Amygdala (tissue), 56 donors: ENCODE data around the gene NXPH2.

ENCODE experiments used
- DNase-seq, 56 donors: peaks; one replicate each; lab custom pipeline; 2025; lab: John Stamatoyannopoulos, UW

The NXPH2 gene

DNA sequence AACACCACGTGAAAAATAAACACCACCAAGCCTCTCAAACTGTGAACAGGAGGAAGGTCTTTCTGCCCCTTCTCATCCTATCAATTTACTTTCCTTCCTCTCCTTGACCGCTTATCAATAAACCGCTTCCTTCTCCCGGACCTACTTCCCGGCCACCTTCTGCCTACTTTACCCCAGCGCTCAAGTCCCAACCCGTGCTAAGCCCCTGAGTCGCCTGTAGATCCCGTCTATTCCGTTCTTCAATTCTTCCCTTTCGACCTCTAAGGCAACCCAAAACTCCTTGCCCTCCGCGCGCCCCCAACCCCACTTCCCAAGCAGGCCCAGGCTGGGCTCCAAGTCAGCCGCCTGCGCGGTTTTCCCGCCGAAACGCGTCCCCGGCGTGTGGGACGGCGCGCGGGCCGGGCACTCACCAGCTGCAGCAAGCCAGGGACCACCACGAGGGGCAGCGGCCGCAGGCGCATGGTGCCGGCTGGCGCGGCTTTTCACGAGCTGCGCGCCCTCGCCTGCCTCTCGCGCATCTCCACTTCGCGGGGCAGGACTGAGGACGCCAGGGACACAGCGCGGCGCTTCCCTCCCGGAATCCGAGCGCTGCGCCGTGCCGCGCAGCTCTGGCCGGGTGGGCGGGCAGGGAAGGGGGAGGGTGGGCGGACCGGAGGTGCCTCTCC, at the start of gene NXPH2:
TSS of gene NXPH2 (minus strand) at position 610 of the 665 bp plus-strand sequence. CDS start at position 461, 149 bp downstream.
- DNase-seq = peak in 3 of 56 donors; percentile 2 to 11 (median 2)

DNA sequence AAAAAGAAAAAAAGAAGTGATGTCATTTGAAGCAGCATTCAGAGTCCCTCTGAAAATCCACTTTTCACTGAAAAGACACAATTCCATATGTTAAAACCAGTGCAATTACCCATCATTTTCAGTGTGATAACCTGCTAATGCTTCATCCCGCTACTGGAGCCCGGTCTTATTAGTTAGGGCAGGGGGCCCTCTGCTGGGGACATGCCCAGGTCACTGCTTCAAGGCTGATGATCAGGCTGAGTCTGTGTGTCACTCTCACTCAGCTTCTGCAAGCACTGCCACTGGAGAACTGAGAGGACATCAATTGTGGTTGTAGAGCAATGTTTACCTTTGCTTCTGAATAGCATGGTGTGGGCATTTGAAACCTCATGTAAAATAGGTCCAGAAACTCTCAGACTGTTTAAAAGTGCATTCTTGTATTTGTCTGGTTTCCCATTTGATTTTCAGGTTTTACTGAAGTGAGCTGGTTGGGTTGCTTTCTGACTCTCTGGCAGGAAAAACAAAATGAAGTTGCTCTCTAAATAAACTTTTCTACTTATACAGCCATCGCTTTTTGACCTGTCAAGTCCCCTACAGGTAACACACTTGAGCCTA, 49.2 kb upstream of the NXPH2 start:
- peak in 17 of 56 donors; percentile 1 to 54 (median 9) for DNase-seq

DNA sequence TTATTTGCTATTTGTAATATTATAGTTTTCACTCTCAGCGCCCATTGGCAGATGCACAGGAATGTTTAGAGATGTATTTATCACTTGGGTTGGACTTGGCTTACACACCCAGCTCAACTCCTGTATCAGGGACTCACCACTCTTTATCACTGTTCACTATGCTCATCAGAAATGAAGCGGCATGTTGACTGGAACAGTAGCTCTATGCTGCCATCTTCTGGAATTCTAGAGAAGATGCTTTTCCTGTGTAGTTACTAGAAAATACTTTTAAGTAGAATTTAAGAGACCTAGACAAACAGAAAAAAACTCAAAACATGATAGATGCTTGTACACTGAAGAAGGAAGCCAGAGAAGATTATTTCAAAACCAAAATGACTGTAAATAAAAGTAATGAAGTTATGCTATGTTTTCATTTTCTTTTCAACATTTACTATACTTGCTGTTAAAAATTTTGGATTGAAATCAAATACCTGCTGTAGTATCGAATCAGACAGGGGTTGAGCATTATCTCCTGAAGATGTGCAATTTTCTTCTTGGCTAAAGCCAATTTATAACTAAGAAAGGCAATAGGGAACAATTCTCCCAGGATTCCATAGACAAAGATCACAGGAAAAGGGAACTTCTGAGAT, 47.4 kb upstream of the NXPH2 start:
- DNase-seq = peak in 10 of 56 donors; percentile 1 to 28 (median 6)

DNA sequence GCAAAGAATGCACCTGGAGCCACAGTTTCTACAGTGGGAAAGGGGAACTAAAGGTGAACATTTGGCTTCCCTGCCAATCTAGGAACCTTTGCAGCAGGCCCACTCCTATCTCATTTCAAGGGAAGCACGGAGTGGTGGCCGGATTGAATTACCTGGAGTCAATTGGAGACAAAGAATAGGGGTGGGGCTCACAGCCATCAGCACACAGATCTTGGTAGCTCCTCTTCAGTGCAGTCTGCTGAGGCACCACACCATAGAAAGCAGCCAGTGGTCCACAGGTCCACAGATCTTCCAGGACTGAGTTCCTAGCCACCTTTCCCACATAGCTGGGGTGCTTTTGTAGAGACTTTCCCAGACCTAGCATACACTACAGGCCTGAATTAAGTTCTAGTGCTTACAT, 43.5 kb upstream of the NXPH2 start:
- DNase-seq = no peak

DNA sequence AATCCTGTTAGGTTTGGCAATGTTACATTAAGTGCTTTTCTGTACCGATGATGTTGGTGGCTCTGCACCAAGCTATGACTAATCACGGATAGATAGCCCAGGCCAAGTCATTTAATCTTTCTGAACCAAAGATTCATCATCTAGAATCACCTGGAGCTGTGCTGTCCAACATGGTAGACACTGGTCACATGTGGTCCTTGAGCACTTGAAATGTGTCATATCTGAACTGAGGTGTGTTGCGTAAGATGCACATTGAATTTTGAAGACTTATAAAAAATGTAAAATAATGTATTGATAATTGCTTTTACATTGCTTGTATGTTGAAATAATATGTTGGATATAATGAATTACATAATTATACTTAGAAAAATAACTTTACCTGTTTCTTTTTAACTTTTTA, 39.8 kb upstream of the NXPH2 start:
- no peak for DNase-seq

DNA sequence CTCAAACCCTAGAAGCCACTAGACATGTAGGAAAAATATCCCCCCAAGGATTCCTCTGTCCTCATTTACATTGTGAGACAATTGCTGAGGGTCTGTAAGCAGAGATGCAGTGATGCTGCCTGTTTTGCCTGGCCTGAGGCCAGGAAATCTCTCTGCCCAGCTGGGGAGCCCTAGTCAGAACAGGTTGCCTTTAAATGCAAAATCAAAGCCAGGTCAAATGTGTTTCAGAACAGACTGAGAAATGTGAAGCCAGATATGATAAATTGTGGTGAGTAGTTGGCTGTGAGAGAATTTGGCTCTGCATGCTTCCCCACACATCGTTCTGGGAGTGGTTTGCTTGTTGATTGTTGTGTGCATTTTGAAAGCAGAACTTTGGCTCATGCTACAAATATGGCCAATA, 38.4 kb upstream of the NXPH2 start:
- DNase-seq = no peak

DNA sequence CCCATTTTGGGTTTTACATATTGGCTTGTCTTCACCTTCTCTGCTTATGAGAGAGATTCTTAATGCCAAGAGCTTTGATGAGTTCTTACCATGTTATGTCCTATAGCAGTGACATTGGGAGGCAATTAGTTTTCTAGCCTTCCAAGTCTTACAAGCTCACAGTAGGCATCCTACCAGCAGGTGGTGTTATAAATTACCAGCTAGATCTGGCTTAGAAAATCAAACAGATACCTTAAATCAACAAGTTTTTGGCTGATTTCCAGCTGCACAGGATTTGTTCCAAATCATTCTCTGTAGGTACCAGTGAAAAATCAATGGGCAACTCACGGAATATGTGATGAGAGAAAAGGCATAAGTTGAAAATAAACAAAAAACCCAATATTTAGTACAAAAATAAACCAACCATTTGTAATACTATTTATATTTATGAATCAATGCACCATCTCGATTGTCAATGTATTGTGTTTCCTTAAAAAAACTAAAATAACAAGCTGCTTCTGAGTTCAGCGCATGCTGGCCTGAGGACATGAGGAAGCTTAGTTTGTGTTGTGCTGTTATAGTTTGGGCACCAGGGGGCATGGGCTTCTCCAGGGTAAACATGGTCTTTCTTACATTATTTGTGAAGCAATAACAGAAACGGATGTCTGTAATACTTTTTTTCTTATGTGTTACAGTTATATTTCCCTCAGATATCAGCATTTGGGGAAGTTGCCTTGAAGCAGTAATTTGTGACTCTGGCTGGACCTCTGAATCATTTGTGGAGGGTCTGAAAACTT, 34.1 kb upstream of the NXPH2 start:
- no peak for DNase-seq

DNA sequence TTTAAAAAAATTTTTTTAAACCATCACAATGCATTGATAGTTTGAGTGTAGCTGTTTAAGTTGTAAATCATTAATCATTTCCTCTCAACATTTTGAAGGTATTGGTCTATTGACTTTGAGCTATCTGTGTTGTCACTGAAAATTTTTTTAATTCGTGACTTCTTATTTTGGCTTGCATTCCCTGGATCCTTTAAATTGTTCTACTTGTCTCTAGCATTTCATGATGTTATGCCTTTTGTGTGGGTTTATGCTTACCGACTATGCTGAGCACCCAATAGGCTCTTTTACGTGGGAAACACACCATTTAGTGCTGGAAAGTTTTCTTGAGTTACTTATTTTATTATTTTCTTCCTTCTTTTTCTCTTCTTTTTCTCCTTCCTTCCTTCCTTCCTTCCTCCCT, 31.2 kb upstream of the NXPH2 start:
- DNase-seq = no peak

DNA sequence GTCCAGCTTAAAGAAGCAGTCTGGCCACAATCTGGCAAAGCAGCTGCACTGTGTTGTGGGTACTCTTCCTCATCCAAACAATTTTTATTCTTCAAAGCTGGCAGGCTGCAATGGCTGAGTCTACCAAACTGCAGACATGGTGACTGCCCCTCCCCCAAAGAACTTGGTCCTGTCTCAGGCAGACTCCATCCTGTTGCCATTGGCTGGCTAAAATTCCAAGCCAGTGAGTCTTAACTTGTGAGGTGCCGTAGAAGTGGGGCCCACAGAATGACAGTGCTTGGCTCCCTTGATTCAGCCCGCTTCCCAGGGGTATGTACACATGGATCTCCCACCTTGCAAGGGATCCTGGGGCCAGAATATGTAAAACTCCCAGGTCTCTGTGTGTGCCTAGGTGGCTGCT, 14.5 kb upstream of the NXPH2 start:
- DNase-seq = no peak

DNA sequence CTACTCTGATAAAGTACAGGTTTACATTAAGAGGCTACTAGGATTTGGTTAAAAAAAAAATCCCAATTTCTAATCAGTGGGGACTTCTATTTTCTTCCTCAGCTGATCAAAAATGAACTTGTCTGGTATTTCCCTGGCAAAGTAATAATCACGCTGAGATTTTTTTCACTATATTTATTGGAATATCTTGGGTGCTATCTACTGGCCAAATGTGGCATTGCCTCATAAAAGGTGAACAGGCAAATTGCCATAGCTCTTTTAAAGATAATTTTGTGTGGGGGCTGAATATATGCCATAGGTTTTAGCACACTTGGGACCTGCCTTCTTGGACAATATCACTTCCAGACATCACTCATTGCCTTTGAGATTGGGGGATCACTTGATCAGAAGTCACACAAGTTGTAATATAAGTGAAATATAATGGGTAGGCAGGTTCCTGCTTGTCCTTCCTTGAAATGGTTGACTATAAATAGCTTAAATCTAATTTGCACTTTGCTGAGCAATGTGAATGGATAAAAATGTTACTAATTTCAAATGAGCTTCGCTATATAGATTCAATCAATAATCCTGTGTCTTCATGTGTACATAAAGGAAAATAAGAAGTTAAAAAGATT, 7.0 kb upstream of the NXPH2 start:
- peak in 2 of 56 donors; percentile 15 to 32 for DNase-seq

DNA sequence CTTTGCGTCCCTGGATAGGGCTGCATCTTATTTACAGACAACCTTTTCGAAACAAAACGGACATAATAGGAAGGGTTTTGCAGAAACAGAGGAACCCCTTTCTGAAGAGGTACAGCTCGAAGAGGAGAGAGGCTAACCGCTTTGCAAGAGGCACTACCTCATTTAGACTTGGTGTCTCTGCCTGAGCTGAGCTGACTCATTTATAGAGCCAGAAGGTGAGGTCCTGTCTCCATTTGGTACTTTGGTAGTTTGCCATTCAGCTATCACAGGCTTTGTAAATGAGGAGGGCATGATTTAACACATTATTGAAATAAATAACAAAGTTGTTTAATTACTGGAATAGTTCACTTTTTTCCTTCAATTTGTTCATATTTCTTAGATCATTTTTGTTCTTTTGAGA, 2.2 kb upstream of the NXPH2 start:
- DNase-seq = no peak

DNA sequence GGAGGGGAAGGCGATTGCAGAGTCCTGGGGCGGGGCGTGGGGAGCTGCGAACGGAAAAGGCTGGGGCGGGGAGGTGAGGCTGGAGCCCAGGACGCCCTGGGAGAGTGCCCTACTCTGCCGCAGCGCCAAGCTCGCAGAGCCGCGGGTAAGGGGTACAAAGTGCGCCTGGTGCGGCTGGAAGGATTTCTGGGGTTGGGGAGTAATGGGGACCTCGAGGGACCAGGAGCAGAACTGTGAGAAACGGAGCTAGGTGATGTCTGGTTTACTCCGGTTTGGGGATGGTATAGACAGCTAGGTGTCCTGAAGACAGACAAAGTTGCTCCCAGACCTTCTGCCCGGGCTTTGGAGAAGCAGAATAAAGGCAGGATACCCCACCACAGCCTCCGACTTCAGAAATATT, 718 bp upstream of the NXPH2 start:
- DNase-seq = no peak

DNA sequence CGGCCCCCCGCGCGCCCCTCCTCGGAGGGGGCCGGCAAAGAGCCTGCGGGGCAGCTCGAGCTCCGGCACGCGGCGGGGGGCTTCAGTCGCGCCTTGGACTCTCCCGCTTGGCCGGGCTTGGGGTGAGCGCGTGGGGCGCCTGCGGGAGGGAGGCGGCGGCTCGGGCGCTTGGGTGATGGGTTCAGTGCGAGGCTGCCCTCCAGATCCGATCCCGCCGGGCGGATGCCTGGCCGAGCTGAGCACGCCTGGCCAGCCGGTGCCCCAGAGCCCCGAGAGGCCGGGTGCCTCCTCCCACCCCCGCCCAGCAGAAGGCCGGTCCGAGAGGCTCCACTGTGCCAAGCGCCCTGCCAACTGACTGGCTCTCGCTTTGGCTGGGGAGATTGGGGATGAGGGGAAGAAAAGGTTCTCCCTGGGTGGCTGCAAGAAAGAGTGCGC, 273 bp upstream of the NXPH2 start:
- no peak for DNase-seq

DNA sequence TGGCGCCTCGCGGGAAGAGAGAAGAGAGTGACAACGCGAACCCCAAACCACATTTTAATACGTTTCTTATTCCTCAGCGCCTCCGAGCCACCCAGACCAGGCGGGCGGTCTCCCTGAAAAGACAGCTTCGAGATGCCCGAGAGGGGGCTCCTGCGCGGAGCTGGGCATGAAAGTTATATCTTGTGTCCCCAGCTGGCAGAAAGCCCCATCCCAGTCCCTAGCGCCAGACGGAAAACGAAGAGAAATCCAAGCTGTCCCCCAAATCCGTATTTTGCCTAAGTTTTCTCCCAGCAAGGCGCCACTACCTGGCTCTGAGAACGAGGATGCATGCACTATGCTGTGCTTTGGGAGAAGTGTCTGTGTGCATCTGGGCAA, 797 bp downstream of the NXPH2 start:
- DNase-seq = no peak

DNA sequence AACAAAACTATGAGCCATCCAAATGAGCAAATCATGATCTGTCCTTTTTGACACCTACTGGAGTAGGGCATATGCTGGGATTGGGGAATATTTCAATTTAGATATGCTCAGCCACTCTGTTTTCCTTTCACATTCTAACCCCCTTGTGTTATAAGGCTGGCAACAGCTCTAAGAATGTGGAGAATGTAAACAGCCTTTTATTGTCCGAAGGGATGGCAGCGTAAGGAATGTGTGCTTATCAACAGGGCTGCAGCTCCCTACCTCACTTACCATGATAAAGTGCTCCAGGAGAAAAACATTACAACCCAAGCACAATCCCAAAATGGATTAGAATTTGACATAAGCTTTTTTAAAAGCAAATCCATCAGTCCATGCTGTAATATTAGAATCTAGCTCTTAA, 2.2 kb downstream of the NXPH2 start:
- DNase-seq = no peak

DNA sequence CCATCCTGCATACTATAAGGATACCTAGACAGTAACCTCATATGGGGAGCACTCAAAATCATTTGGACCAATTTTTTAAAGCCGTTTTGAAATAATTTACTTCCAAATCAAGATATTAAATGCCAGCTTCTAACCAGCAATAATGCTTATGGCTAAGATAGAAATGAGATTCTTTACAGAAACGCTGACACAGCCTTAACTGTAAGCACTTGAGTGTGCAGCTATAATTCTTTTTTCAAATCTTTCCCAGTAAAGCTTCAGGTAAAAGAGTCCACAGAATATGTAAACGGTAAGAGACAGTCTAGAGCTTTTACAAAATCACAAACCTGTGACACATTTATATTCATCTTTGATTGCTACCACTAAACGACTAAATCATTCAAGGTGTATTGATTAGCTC, 4.5 kb downstream of the NXPH2 start:
- no peak for DNase-seq

DNA sequence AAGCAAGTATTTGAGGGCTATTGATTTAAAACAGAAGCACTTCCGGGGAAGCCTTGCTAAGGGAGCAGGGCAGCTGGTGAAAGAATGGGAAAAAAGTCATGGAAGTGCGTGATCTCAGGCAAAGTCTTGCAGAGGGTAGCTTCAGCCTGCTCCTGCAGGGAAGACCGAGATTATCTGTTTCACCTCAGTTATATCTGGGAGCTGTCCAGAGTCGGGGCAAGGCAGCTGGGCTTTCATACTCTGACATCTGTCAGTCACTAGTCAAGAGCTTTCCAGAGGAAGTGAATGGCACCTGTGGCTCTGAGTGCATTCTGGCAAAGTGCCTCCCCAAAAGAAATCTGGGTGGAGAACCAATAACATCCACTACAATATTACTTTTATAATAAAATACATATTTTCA, 8.7 kb downstream of the NXPH2 start:
- DNase-seq = no peak

DNA sequence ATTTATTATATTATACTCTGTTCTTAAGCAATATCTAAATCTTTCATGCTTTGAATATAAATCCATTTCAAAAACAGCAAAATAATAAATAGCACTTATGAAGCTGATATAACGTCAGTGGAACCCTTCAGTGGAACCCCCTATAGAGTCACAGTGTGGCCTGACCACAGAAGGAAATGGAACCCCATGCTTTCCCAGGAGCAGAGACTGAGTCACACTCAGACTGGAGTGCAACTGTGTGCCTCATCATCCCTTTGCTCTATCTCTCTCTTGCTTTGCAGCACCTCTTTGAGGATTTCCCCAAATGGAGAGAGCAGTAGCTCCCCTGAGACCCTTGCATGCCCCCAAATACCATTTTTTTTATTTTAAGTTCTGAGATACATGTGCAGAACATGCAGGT, 13.1 kb downstream of the NXPH2 start:
- no peak for DNase-seq

DNA sequence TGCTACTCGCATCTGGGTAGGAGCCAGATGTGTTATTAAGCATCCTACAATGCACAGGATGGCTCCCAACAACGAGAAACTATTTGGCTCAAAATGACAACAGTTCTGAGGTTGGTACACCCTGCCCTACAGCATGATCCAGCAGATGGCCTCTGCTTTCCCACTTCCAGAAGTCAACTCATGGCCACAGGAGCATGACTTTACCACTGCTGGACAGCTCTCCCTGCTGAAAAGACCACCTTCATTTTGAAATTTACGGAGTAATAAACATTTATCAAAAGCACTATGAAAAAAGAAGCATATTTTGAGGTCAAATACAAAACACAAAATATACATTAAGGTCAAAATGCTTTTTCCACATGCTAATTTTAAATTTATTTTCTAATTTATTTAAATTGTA, 13.7 kb downstream of the NXPH2 start:
- DNase-seq = no peak

DNA sequence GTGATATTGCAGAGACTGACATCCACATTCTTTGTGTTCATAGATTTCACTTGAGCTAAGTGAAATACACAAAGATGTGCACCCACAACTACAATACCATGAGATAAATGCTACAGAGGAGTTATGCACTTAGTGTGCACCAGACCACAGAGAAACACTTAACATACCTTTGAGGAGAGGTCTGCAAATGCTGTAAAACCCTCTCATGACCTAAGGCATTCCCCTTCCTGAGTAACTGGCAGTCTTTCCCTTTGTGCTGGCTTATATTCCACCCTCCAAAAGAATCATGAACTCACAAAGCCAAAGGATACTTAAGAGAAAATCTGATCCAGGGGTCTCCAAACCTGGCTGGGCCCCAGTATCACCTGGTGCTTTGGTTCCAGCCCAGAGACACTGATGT, 16.2 kb downstream of the NXPH2 start:
- DNase-seq = no peak

DNA sequence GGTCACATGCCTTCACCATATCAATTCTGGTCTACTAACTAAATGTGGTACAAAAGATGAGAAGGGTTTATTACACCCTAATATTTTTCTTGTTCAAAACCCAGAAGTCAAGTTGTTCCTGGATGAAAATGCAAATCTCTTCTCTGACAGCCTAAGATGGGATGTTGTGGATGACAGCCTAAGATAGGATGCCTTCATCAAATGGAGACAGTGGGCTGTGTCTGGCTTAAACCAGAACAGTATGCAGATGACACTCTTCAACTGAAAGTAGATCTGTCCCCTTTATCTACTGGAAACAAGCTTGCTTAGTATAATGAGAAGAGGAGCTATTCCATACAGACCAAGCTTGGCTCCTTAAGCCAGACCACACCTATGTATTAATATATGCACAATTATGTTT, 17.7 kb downstream of the NXPH2 start:
- no peak for DNase-seq
